Measurements from ENCODE around the gene POLR2E. TPM values are rescaled to one million over a fixed set of nuclear protein-coding genes. Genes with fewer than 3 reads are reported as not detected.
A peak's percentile ranks its signal among the peaks of the same experiment; 100 is the strongest.

POLR2E gene
- total and polyA plus RNA-seq, 2 donors, result 35.2 to 255 TPM

DNA sequence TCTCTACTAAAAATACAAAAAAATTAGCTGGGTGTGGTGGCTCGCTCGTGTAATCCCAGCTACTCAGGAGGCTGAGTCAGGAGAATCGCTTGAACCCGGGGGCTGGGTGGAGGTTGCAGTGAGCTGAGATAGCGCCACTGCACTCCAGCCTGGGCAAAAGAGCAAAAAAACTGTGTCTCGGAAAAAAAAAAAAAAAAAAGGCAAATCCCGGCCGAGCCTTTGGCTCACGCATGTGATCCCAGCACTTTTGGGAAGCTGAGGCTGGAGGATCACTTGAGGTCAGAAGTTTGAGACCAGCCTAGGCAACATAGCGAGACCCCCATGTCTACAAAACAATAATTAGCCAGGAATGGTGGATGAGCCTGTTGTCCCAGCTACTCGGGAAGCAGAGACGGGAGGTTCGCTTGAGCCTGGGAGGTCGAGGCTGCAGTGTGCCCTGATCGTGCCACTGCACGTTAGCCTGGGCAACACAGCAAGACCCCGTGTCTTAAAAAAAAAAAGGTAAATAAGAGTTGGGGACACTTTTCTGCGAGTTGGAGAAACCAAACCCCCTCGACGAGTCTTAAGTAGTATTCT lies 8.0 kb upstream of the POLR2E start:
- Histone ChIP-seq H3K36me3 (ENCODE audit: insufficient read depth) (peaks cover 4% of the 10 kb centered on the region), H3K4me1 (ENCODE audit: insufficient read depth) (peaks cover 2% of the 10 kb centered on the region), H3K4me3 (ENCODE audit: low read depth, low read length) (no peak overlapping the region), H3K27ac (ENCODE audit: low read depth) (peak overlapping the region; percentile 54)
- DNase-seq (ENCODE audit: extremely low spot score), result no peak
- 35% methylated on average over 20 of the region's 20 CpGs for WGBS

DNA sequence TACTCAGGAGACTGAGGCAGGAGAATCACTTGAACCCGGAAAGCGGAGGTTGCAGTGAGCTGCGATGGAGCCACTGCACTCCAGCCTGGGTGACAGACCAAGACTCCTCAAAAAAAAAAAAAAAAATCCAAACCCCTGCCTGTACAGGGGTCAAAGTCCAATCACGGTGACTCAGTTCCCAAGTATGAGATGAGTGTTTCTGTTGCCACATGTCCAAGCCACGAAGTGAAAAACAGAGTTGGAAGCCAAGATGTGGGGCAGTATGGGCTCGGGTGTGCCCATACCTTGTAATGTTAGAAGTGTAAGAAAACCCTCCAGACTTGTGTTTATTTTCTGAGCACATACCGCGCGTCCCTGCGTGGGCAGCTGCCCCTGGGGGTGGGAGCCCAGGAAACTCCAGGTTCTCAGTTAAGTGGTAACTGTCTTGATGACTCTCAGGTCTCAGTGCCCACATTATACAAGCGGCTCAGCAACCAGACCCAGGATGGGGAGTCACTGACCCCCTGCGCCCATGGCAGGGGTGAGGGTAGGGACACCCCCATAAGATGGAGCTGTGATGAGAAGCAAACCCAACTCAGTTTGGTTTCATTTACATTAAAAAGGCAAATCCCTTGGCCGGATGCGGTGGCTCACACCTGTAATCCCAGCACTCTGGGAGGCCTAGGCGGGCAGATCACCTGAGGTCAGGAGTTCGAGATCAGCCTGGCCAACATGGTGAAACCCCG lies 7.4 kb upstream of the POLR2E start:
- Histone ChIP-seq H3K4me3 (ENCODE audit: low read depth, low read length) (no peak overlapping the region), H3K36me3 (ENCODE audit: insufficient read depth) (peaks cover 4% of the 10 kb centered on the region), H3K4me1 (ENCODE audit: insufficient read depth) (peaks cover 2% of the 10 kb centered on the region), H3K27ac (ENCODE audit: low read depth) (peak overlapping the region; percentile 89)
- DNase-seq (ENCODE audit: extremely low spot score), result no peak
- 49% methylated on average over 17 of the region's 17 CpGs for WGBS

DNA sequence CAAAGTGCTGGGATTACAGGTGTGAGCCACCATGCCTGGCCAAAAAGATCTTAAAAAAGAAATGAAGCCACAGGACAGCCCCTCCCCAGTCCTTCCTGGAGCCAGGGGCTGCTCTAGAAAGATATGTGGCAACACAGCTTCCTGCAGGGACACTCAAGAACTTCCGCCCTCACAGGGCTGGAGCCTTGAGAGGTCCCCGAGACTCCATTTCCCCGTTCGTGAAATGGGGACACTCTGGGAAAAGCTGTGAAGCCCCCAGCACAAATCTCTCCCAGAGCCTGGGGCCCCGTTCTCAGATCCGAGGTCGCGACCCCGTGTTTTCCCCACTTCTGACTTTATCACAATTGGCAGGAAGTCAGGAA lies 6.1 kb upstream of the POLR2E start:
- Histone ChIP-seq H3K4me3 (ENCODE audit: low read depth, low read length) (no peak overlapping the region), H3K4me1 (ENCODE audit: insufficient read depth) (peaks cover 2% of the 10 kb centered on the region), H3K36me3 (ENCODE audit: insufficient read depth) (peaks cover 4% of the 10 kb centered on the region), H3K27ac (ENCODE audit: low read depth) (peak overlapping the region; percentile 69)
- WGBS, result 17% methylated on average over 9 of the region's 9 CpGs
- DNase-seq (ENCODE audit: extremely low spot score), result no peak

DNA sequence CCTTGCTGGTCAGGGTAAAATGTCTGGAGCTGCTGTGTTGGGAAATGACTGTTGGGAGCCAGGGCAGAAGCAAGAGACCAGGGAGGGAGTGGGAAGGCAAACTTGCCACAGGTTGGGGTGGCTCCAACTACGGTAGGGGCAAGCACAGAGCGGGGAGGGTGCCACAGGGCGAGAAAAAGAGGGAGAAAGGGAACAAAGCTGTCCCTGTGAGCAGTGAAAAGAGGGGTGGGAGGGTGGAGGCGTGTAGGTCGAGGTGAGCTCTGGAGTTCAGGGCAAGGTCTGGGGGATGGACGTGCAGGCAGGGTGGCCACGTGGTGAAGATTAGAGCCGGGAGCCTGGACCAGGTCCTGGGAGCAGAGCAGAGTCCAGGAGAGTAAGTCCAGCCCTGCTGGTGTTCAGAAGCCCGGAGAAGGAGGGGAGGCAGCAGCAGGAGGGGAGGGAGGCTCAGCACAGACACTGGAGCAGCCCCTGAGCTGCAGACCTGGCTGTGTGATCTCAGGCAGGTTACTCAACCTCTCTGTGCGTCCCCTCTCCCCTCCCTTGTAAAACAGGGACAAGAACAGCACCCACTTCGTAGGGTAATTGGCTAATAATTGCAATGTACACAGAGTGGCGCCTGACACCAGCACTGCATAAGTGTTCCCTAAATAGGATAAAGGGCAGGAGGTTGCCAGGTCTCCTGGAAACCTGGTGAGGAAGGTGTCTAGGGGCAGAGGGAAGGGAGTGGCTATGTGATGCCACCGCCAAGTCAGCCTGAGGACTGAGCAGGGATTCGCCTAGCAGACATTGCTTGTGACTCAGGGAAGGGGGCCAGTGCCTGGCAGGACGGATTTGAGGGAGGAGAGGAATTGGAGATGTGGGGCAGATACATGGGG lies 3.2 kb upstream of the POLR2E start:
- Histone ChIP-seq H3K4me3 (ENCODE audit: low read depth, low read length) (no peak overlapping the region), H3K36me3 (ENCODE audit: insufficient read depth) (no peaks in the 10 kb centered on the region), H3K4me1 (ENCODE audit: insufficient read depth) (no peaks in the 10 kb centered on the region), H3K27ac (ENCODE audit: low read depth) (peak overlapping the region; percentile 34)
- no peak for DNase-seq (ENCODE audit: extremely low spot score)
- 57% methylated on average over 15 of the region's 15 CpGs for WGBS

DNA sequence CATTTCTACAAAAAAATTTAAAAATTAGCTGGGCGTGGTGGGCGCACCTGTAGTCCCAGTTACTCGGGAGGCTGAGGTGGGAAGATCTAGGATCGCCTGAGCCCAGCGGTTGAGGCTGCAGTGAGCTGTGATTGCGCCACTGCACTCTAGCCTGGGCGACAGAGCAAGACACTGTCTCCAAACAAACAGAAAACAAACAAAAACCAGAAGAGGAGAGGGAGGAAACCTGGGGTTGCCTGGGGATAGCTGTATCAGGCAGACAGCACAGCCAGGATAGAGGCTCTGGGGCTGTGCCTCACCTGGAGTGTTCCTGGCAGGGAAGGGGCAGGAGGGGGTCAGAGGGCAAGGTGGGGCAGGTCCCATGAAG lies 2.6 kb upstream of the POLR2E start:
- Histone ChIP-seq H3K36me3 (ENCODE audit: insufficient read depth) (no peaks in the 10 kb centered on the region), H3K4me3 (ENCODE audit: low read depth, low read length) (no peak overlapping the region), H3K27ac (ENCODE audit: low read depth) (peak overlapping the region; percentile 34), H3K4me1 (ENCODE audit: insufficient read depth) (no peaks in the 10 kb centered on the region)
- 77% methylated on average over 7 of the region's 7 CpGs for WGBS
- no peak for DNase-seq (ENCODE audit: extremely low spot score)

DNA sequence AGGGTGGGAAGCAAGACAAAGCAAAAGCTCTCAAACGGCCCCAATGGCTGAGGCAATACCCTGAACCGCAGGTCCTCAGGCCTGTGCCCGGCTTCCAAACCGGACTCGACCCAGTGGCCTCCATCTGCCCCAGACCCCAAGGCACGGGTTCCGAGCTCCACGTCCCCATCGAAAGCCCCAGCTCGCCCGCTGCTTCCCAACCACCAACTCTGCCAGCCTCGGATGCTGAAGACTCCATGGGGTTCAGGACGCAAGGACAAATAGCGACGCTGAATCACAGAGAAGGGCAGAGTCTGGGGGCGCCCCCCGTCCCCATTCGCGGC lies 559 bp downstream of the POLR2E start:
- under 1% methylated on average over 19 of the region's 19 CpGs for WGBS
- peaks cover 2% of the 10 kb centered on the region for H3K36me3 ChIP-seq (ENCODE audit: insufficient read depth)
- no peaks in the 10 kb centered on the region for H3K4me1 ChIP-seq (ENCODE audit: insufficient read depth)
- H3K4me3 ChIP-seq (ENCODE audit: low read depth, low read length), result peak overlapping the region; percentile 85
- no peak for DNase-seq (ENCODE audit: extremely low spot score)
- H3K27ac ChIP-seq (ENCODE audit: low read depth), result peak overlapping the region; percentile 39

DNA sequence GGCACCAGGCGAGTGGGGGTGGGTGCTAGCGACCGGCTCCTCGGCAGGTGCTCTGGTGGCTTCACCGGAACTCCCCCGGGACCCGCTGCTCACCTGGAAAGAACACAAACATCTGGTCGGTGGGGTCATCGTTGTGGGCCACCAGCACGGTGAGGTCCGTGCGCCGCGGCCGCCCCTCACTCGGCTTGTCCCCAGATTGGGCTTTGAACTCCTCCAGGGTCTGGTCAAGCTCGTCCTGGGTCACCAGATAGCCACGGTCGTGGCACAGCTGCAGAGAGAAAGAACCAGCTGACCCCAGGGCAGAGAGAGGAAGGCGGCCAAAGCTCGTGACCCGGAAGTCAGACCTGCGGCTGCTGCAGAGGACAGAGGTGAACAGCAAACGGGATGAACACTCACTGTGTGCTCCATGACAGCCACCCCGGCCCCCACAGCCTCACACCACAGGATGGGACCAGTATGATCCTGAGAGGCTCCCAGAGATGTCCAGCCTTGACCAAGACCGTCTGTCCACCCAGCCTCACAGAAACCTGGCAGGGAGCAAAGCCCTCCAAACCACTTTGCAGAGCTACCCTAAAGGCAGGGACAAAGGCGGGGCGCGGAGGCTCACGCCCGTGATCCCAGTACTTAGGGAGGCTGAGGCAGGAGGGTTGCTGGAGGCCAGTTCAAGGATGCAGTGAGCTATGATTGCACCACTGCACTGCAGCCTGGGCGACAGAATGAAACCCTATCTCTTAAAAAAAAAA lies 1.2 kb downstream of the POLR2E start:
- Histone ChIP-seq H3K36me3 (ENCODE audit: insufficient read depth) (peaks cover 2% of the 10 kb centered on the region), H3K4me1 (ENCODE audit: insufficient read depth) (no peaks in the 10 kb centered on the region), H3K4me3 (ENCODE audit: low read depth, low read length) (peak overlapping the region; percentile 85), H3K27ac (ENCODE audit: low read depth) (no peak overlapping the region)
- 68% methylated on average over 32 of the region's 32 CpGs for WGBS
- no peak for DNase-seq (ENCODE audit: extremely low spot score)

DNA sequence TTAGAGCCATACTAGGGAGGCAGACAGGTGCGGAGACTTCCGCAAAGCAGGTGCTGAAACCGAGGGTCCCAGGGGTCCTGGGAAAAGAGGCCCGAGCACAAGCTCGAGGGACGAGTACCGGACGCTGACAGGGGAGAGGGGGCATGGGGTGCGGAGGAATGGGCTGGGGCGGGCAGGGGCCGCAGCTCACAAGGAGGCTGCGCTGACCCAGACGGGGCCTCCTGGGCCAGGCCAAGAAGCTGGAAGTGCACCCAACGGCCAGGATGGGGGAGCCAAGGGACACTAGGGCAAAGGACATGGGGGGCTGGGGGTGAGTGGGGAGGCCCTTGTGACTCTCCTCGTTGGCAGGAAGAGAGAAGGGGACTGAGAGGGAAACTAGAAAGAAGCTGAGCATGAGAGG lies 1.8 kb downstream of the POLR2E start:
- no peaks in the 10 kb centered on the region for H3K4me1 ChIP-seq (ENCODE audit: insufficient read depth)
- DNase-seq (ENCODE audit: extremely low spot score), result no peak
- 87% methylated on average over 15 of the region's 15 CpGs for whole genome bisulfite sequencing
- H3K36me3 ChIP-seq (ENCODE audit: insufficient read depth), result peaks cover 2% of the 10 kb centered on the region
- no peak overlapping the region for H3K27ac ChIP-seq (ENCODE audit: low read depth)
- no peak overlapping the region for H3K4me3 ChIP-seq (ENCODE audit: low read depth, low read length)

DNA sequence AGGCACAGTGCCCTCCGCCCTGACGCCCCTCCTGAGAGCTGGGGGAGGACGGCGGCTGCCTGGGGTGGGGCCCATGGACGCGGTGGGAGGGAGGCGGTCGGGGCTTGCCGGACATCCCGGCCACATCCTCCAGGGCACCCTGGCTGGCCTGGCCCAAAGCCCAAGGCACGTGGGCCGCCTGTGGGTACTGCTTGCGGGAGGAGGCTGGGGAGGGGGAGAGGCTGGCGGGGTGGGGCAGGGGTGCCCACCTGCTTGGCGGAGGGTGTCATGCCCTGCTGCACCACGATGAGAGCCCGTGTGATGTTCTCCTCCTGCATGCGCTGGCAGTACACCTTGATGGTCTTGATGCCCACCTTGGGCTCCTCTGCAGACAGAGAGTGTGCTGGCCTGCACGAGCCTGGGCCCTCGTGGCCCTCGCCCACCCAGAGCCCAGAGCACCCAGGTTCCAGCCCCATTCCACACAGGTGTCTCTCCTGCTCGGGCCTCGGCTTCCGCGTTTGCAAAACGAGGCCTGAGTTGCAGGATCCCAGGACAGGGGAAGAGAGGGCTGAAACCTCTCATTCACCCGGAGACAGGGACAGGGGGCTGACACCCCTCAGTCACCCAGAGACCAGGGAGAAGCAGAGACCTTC lies 3.5 kb downstream of the POLR2E start:
- H3K36me3 ChIP-seq (ENCODE audit: insufficient read depth), result peaks cover 2% of the 10 kb centered on the region
- H3K27ac ChIP-seq (ENCODE audit: low read depth), result no peak overlapping the region
- no peak for DNase-seq (ENCODE audit: extremely low spot score)
- H3K4me3 ChIP-seq (ENCODE audit: low read depth, low read length), result no peak overlapping the region
- no peaks in the 10 kb centered on the region for H3K4me1 ChIP-seq (ENCODE audit: insufficient read depth)
- WGBS, result 92% methylated on average over 27 of the region's 27 CpGs

DNA sequence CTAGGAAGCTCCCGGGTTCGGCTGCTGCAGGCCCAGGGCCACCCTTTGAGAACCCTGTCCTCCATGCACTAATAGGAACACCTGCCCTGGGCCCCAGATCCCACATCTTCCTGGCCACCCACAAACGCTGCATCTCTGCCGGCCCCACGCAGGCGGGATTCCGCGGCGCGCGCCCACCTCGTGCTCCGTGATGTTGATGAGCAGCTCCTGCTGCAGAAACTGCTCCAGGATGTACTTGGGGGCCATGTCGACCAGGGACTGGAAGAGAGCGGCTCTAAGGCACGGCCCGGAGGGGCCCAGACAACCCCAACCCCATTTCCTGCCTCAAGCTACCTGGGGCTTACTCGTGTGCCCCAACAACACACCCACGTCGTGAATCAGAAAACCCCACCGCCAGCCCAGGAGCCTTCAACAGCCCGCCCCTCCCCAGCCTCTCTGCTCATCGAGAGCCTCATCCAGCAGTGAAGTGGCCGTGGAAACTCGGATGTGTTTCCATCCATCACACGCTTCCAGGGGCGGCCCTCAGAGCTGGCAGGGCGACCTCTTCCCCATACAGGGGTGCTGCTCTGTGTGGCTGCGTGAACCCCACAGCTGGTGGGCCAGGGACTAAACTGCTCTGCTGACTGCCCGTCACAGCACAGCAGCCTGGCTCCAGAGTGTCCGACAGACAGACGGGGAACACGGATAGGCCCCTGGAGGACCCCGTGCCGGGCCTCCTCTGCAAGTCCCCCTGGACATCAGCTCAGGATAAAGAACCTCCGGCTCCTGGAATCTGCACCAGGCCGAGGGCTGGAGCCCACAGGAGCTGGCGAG lies 4.2 kb downstream of the POLR2E start:
- peaks cover 2% of the 10 kb centered on the region for H3K36me3 ChIP-seq (ENCODE audit: insufficient read depth)
- 92% methylated on average over 38 of the region's 38 CpGs for WGBS

DNA sequence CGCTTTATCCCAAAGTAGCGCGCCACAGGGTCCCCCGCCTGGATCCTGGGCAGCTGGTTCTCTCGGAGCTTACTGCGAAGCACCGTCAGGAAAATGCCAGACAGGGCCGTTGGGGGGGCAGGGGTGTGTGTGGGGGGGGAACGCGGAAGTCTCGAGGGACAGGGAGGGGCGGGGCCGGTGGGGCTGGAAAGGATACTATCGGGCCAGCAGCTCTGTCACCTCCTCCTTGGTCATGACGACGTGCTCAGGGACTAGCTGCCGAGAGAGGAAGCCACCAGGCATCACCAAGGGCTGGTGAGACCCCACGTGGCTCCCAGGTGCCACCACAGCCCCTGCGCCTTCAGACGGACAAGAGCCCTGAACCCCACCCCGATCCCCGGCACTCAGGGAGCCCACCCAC lies 5.3 kb downstream of the POLR2E start:
- no peak for DNase-seq (ENCODE audit: extremely low spot score)
- no peak overlapping the region for H3K27ac ChIP-seq (ENCODE audit: low read depth)
- H3K36me3 ChIP-seq (ENCODE audit: insufficient read depth), result peaks cover 2% of the 10 kb centered on the region
- 87% methylated on average over 22 of the region's 22 CpGs for WGBS
- H3K4me1 ChIP-seq (ENCODE audit: insufficient read depth), result no peaks in the 10 kb centered on the region
- H3K4me3 ChIP-seq (ENCODE audit: low read depth, low read length), result no peak overlapping the region

More for the DNA sequence above, 4.2 kb downstream of the POLR2E start:
- H3K4me1 ChIP-seq (ENCODE audit: insufficient read depth), result no peaks in the 10 kb centered on the region
- no peak overlapping the region for H3K27ac ChIP-seq (ENCODE audit: low read depth)
- no peak overlapping the region for H3K4me3 ChIP-seq (ENCODE audit: low read depth, low read length)
- DNase-seq (ENCODE audit: extremely low spot score), result no peak

DNA sequence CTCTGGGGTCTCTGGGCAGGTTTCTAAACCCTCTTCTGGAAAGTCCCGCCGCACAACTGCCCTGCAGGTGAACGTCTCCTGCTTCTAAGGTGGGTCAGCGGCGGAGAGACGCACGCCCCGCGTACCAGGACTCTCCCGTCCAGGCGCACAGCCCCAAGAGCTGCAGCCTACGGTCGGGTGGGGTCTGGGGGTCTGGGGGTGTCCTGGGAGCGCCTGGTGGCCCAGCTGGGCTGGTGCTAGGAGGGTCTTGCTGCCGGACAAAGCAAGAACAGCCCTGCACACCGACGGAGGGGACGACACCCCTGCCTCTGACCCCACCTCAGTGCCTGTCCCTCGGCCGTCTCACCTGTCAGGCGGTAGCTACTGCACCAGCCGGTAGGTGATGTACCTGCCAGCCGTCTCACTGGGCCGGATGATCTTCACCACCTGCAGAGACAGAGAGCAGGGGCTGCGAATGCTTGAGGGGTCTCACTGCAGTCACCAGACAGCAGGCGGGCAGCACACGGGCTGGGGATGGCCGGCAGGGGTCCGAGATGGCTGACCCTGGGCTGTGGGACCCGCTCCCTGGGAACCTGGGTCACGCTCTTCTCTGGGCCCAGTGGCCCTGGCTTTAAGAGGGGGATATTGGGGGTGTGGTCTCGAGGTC lies 5.9 kb downstream of the POLR2E start:
- Histone ChIP-seq H3K4me1 (ENCODE audit: insufficient read depth) (no peaks in the 10 kb centered on the region), H3K36me3 (ENCODE audit: insufficient read depth) (peaks cover 2% of the 10 kb centered on the region), H3K4me3 (ENCODE audit: low read depth, low read length) (no peak overlapping the region), H3K27ac (ENCODE audit: low read depth) (no peak overlapping the region)
- no peak for DNase-seq (ENCODE audit: extremely low spot score)
- WGBS, result 94% methylated on average over 32 of the region's 32 CpGs

Measured in urinary bladder (tissue), 4 donors.